ENCODE measurements around the gene ATXN2.
"Not testable (repeated sequence)": the region's sequence is repeated elsewhere in the genome, so short reads cannot be mapped to it uniquely, and the experiment has no call there.

Gene ATXN2

GRCh38 chr12:111521801-111522200 lies 77.3 kb downstream of the ATXN2 start:
- intact Hi-C loops (cut with DNase I), result no loop called here
- no peak for DNase-seq

DNA sequence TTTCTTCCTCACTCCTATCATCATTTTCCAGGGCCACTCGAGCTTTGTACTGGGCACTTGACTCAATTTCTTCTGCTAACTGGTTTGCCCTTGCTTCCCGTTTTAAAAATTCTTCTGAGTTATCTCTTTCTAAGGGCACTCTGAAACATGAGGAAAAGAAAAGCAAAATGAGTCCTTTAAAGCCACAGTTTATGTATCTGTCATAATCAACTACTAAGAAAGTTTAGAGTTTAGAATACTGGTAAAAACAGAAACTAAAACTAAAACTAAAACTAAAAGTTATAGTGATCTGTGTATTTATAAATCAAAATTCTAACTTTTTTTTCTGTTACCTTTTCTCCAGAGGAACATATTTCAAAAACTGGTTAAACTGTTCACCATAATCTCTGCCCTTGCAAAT lies 79.2 kb downstream of the ATXN2 start:
- intact Hi-C loops (cut with DNase I), result no loop called here

GRCh38 chr12:111519083-111519482 lies 80.0 kb downstream of the ATXN2 start:
- intact Hi-C loops (cut with DNase I), result no loop called here
- DNase-seq, result no peak

More for the DNA sequence above, 79.2 kb downstream of the ATXN2 start:
- no peak for DNase-seq

DNA sequence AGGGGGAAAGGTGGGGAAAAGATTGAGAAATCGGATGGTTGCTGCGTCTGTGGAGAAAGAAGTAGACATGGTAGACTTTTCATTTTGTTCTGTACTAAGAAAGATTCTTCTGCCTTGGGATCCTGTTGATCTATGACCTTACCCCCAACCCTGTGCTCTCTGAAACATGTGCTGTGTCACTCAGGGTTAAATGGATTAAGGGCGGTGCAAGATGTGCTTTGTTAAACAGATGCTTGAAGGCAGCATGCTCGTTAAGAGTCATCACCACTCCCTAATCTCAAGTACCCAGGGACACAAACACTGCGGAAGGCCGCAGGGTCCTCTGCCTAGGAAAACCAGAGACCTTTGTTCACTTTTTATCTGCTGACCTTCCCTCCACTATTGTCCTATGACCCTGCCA lies 91.4 kb downstream of the ATXN2 start:
- DNase-seq; intact Hi-C loops (cut with DNase I): not testable (repeated sequence)

DNA sequence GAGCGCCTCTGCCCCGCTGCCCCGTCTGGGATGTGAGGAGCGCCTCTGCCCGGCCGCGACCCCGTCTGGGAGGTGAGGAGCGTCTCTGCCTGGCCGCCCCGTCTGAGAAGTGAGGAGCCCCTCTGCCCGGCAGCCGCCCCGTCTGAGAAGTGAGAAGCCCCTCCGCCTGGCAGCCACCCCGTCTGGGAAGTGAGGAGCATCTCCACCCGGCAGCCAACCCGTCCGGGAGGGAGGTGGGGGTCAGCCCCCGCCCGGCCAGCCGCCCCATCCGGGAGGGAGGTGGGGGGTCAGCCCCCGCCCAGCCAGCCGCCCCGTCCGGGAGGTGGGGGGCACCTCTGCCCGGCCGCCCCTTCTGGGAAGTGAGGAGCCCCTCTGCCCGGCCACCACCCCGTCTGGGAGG lies 91.9 kb downstream of the ATXN2 start:
- intact Hi-C loops (cut with DNase I); DNase-seq: not testable (repeated sequence)

DNA sequence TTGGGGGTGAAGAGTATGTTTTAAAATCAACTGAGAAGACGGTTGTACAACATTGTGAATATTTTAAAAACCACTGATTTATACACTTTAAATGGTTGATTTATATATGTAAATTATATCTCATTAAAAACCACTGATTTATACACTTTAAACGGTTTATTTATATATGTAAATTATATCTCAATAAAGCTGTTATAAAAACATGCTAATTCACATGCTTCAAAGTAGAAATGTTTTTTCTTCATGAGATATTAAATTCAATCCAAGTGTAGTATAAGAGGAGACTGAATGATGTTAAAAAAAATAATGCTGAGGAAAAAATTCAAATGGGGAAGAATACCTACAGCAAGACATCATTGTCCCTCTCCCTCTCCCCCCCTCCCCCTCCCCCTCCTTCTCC lies 92.9 kb downstream of the ATXN2 start:
- no peak for DNase-seq
- intact Hi-C loops (cut with DNase I), result no loop called here

- intact Hi-C loops (cut with DNase I), result no loop called here
- no peak for DNase-seq
These were observed 93.5 kb downstream of the ATXN2 start for GRCh38 chr12:111505601-111506036.

GRCh38 chr12:111503116-111503515 lies 96.0 kb downstream of the ATXN2 start:
- intact Hi-C loops (cut with DNase I), result no loop called here
- DNase-seq, result no peak

DNA sequence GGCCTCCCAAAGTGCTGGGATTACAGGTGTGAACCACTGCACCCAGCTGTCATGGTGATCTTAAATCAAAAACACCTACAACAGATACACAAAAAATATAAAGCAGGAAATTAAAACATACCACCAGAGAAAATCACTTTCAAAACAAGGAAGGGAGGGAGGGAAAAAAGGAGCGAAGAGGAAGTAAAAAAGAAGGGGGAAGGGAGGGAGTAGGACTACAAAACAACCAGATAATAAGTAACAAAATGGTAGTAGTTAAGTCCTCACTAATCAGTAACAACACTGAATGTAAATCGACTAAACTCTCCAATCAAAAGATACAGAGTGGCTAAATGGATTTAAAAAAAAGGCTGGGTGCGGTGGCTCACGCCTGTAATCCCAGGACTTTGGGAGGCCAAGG lies 104.4 kb downstream of the ATXN2 start:
- DNase-seq, result no peak
- intact Hi-C loops (cut with DNase I), result no loop called here

DNA sequence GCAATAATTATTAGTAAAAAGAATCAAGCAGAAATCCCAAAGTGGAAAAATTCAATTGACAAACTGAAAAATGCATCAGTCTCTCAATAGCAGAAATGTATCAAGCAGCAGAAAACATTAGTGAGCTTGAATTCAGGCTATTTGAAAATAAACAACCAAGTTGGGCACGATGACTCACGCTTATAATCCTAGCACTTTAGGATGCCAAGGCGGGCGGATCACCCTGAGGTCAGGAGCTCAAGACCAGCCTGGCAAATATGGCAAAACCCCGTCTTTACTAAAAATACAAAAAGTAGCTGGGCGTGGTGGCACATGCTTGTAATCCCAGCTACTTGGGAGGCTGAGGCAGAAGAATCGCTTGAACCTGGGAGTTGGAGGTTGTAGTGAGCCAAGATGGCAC lies 106.1 kb downstream of the ATXN2 start:
- intact Hi-C loops (cut with DNase I); DNase-seq: not testable (repeated sequence)

GRCh38 chr12:111488798-111489197 lies 110.3 kb downstream of the ATXN2 start:
- intact Hi-C loops (cut with DNase I), result no loop called here
- no peak for DNase-seq

GRCh38 chr12:111488271-111488670 lies 110.8 kb downstream of the ATXN2 start:
- intact Hi-C loops (cut with DNase I), result no loop called here
- DNase-seq, result no peak

DNA sequence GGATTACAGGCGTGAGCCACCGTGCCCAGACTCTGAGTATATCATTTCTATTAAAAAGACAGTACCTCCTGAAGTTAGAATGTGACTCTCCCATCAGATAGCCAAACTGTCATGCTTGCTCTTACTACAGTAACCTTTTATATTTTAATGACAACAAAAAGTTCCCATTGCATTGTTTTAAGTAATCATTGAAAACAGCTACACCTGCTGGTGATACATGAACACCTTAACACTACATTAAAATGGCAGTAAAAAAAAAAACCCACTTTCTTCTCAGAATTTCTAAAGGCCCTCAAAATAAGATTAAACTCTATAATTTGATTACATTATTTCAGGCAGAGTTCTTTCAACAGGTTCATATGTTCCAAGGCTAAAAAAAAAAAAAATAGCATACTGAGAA lies 116.7 kb downstream of the ATXN2 start:
- intact Hi-C loops (cut with DNase I), result no loop called here

DNA sequence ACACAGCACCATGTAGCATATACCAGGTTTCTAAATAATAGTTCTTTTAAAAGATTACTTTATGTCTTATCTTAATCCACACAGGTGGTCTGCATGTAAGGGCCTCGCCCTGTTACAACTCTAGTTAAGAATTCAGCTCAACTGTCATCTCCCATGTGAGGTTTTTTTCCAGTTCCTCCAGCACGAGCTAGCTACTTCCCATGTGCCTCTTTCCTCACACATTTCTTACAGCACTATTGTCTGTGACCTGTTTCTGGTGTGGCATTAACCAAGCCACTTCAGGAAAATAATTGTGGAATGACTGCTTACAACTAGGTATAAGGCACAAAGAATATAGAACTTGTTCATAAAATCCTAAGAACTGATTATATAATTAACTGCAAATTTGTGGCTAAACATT lies 127.9 kb downstream of the ATXN2 start:
- intact Hi-C loops (cut with DNase I), result no loop called here
- DNase-seq, result peak in 1 of 42 donors; percentile 25

More for the DNA sequence above, 116.7 kb downstream of the ATXN2 start:
- DNase-seq, result no peak

GRCh38 chr12:111469401-111469800 lies 129.7 kb downstream of the ATXN2 start:
- DNase-seq, result no peak
- intact Hi-C loops (cut with DNase I), result no loop called here

DNA sequence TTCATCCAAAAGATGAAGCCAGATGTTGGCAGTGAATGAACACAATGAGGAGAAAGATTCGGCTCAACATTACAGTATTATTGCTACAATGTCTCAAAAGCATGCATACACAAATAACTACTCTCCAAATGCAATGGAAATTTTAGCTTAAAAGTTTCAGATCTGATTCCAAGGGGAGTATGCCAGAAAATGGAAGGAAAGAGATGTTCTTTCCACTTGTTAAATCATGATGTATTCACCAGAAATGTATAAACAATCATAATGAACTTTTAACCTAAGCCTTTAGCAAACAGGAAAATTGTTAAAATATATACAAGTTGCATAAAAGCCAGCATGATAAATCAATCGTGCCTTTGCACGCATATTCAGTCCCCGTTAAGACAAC lies 131.3 kb downstream of the ATXN2 start:
- intact Hi-C loops (cut with DNase I), result no loop called here

GRCh38 chr12:111467092-111467856 lies 131.8 kb downstream of the ATXN2 start:
- intact Hi-C loops (cut with DNase I), result no loop called here

More for the DNA sequence above, 131.3 kb downstream of the ATXN2 start:
- DNase-seq, result no peak

DNA sequence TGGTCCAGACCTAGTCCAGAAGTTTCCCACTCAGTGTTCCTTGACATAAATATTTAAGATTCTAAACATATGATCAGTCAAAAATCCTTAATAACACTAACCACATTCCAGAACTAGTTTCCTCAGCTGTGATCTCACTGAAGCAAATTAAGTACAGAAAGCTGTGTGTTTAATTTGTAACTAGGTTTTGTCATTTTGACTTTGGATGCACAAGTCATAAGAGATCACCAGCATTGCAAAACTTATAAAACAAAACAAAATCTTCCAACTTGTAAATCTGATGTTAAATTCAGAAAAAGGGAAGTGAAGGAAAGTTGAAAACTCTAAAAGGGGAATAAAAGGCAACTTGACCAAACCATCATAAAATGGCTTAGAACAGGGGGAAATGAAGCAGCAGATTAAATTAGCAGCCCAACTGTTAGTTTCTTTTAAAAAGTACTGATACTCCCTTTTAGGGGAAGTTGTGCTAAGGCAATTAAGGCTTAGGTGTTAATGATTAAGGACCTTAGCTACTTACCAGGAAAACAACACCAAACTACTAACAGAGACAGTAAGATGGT lies 136.8 kb downstream of the ATXN2 start:
- DNase-seq, result no peak
- intact Hi-C loops (cut with DNase I), result no loop called here

More at GRCh38 chr12:111467092-111467856, 131.8 kb downstream of the ATXN2 start:
- DNase-seq, result peak in 1 of 42 donors; percentile 27

- peak in 4 of 42 donors; percentile 3 to 31 (median 16) for DNase-seq
- intact Hi-C loops (cut with DNase I), result not testable (repeated sequence)
These were observed 139.0 kb downstream of the ATXN2 start for GRCh38 chr12:111460111-111460510.

GRCh38 chr12:111458546-111459172 lies 140.5 kb downstream of the ATXN2 start:
- intact Hi-C loops (cut with DNase I), result no loop called here
- DNase-seq, result peak in 5 of 42 donors; percentile 0 to 31 (median 4)

All from head of caudate nucleus (tissue), 42 donors.